ENCODE results near the gene CD6.

CD6 gene

GRCh38 chr11:60971520-60971919 lies at the start of gene CD6:
Gene CD6 (plus strand): TSS chr11:60971680. CDS start chr11:60971866, 186 bp downstream.
- no peak for DNase-seq (ENCODE audit: low read depth in 2 of 3, low spot score in 1 of 3)

DNA sequence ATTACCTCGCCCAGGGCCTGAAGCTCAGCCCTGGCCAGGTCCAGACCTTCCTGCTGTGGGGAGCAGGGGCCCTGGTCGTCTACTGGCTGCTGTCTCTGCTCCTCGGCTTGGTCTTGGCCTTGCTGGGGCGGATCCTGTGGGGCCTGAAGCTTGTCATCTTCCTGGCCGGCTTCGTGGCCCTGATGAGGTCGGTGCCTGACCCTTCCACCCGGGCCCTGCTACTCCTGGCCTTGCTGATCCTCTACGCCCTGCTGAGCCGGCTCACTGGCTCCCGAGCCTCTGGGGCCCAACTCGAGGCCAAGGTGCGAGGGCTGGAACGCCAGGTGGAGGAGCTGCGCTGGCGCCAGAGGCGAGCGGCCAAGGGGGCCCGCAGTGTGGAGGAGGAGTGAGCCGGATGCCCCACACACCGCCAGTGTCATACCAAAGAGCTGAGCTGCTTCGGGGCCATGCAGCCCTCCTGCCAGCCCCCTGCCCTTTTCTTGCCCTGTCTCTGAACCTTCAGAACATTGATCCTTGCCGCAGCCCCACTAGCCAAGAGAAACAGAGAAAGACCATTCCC lies 49.6 kb upstream of the CD6 start:
- no peak for DNase-seq (ENCODE audit: low read depth in 2 of 3, low spot score in 1 of 3)

GRCh38 chr11:60922906-60923305 lies 48.6 kb upstream of the CD6 start:
- DNase-seq (ENCODE audit: low read depth in 2 of 3, low spot score in 1 of 3), result no peak

GRCh38 chr11:60923326-60923725 lies 48.2 kb upstream of the CD6 start:
- no peak for DNase-seq (ENCODE audit: low read depth in 2 of 3, low spot score in 1 of 3)

DNA sequence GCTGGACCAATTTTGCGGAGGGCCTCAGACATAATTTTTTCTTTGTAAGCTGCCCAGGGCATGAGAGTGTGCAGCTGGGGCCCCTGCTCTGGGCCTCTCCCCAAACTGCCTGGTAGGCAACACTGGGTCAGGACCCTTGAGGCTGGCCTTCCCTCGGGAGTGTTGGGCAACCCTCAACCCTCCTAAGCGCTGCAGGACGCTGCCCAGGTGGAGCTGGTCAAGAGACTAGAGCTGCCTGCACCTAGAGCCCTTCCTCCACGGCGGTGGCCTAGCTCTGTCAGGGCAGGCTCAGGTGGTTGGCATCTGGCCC lies 47.7 kb upstream of the CD6 start:
- DNase-seq (ENCODE audit: low read depth in 2 of 3, low spot score in 1 of 3), result no peak

- no peak for DNase-seq (ENCODE audit: low read depth in 2 of 3, low spot score in 1 of 3)
These were observed 47.2 kb upstream of the CD6 start, which contains the start of gene TMEM132A for GRCh38 chr11:60924110-60924905. Gene TMEM132A (plus strand): TSS chr11:60924460. CDS start chr11:60924634, 174 bp downstream.

- DNase-seq (ENCODE audit: low read depth in 2 of 3, low spot score in 1 of 3), result no peak
These were observed 46.3 kb upstream of the CD6 start for GRCh38 chr11:60924906-60925853.

- no peak for DNase-seq (ENCODE audit: low read depth in 2 of 3, low spot score in 1 of 3)
These were observed 45.6 kb upstream of the CD6 start for GRCh38 chr11:60925868-60926267.

DNA sequence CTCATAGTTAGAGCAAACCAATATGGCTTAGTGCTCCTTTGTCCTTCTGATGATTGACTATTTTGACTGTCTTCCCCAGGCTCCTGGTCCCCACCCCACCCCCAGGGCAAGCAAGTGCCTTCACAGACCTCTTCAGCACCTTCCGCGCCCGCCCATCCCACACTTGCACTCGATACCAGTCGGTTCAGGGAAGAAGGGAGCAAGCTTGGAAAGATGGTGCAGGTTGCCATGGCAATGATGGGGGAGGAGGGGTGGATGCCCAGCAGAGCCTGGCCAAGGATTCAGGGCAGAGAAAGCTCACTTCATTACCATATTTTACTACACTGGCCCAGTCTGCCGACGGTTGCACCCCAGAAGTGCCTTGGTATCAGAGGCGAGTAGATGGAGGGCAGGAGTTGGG lies 45.0 kb upstream of the CD6 start:
- DNase-seq (ENCODE audit: low read depth in 2 of 3, low spot score in 1 of 3), result no peak

- no peak for DNase-seq (ENCODE audit: low read depth in 2 of 3, low spot score in 1 of 3)
These were observed 44.4 kb upstream of the CD6 start for GRCh38 chr11:60927061-60927592.

DNA sequence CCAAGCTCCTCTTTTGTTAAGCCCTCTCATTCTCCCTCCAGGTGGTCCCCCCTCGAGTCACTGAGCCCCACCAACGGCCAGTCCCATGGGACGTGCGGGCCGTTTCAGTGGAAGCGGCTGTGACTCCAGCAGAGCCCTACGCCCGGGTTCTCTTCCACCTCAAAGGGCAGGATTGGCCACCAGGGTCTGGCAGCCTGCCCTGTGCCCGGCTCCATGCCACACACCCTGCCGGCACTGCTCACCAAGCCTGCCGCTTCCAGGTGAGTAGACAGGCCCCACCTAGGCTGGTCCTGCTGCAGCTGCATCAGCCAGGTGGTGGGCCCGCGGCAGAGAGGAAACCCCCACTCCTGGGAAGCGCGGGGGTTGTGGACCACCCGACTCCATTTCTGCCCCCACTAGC lies 43.9 kb upstream of the CD6 start:
- no peak for DNase-seq (ENCODE audit: low read depth in 2 of 3, low spot score in 1 of 3)

GRCh38 chr11:60928563-60929001 lies 42.9 kb upstream of the CD6 start:
- no peak for DNase-seq (ENCODE audit: low read depth in 2 of 3, low spot score in 1 of 3)

- DNase-seq (ENCODE audit: low read depth in 2 of 3, low spot score in 1 of 3), result no peak
These were observed 41.7 kb upstream of the CD6 start for GRCh38 chr11:60929764-60930163.

- no peak for DNase-seq (ENCODE audit: low read depth in 2 of 3, low spot score in 1 of 3)
These were observed 41.1 kb upstream of the CD6 start for GRCh38 chr11:60930394-60930793.

DNA sequence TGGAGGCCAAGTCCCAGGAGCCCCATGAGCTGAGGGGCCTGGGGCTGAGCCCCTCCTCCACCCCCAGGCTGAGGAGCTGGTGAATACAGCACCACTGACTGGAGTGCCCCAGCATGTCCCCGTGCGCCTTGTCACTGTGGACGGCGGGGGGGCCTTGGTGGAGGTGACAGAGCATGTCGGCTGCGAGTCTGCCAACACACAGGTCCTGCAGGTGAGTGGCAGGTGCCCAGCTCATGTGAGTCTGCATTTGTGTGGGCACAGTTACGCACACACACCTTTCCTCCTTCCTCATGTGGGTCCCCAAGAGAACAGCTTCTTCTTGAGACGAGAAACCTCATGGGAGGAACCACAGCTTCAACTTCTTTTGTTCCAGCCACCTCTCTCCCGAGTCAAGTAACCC lies 39.6 kb upstream of the CD6 start:
- DNase-seq (ENCODE audit: low read depth in 2 of 3, low spot score in 1 of 3), result no peak

DNA sequence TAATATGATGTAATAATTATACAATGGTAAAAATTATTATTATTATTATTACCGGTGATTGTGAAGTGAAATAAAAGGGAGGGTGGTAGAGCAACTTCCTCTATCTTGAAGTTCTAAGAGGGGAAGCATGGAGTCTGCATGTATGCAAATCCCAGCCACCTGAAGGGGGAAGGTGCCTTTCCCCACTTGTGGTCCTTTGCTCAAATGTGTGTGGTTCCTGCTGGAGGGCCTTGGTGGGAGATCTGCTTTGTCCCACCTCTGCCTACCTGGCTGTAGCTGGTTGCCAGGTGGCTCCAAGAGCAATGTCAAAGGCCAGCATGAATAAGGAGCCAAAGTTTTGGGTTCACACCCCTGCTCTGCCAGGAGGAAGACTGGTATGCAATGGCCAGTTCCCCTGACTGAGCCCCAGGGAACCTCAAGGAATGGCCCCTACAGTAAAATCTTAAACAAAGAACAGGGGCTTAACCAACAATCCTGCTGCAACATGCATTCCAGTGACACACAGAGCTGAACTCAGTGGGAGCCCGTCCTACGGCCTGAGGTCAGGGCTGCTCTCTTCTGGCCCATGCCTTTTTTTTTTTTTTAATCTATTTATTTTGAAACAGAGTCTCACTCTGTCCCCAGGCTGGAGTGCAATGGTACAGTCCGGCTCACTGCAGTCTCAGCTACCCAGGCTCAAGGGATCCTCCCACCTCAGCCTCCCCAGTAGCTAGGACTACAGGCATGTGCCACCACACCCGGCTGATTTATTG lies 38.7 kb upstream of the CD6 start:
- DNase-seq (ENCODE audit: low read depth in 2 of 3, low spot score in 1 of 3), result no peak

- no peak for DNase-seq (ENCODE audit: low read depth in 2 of 3, low spot score in 1 of 3)
These were observed 37.9 kb upstream of the CD6 start for GRCh38 chr11:60933416-60934123.

GRCh38 chr11:60934124-60934789 lies 37.2 kb upstream of the CD6 start:
- no peak for DNase-seq (ENCODE audit: low read depth in 2 of 3, low spot score in 1 of 3)

DNA sequence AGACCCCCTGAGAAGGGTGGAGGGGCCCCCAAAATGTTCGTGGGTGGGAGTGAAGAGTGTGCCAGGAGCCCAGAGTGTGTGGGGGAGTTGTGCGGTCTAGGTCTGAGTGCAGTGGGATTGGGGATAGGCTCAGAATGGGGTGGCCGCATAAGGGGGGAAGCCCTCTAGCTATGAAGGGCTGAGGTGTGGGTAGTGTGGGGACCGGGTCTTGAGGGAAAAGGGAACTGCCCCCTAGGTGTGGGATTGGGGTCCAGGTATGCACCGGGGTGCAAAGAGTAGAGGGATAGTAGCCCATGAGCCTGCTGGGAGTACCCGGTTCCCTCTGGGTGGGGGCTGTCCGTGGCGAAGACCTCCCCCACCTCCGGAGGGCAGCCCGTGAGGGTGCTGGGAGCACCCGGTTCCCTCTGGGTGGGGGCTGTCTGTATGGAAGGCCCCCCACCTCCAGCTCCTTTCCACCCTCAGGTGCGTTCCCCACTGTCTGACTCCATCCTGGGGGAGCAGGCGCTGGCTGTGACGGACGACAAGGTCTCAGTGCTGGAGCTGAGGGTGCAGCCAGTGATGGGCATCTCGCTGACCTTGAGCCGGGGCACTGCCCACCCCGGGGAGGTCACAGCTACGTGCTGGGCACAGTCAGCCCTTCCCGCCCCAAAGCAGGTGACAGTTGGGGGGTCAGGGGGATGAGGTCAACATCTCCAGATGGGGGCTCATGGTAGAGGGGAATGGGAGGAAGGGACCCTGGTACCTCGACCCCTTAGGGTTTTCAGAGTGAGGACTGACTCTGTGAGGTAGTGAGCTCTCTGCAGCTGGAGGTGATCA lies 36.5 kb upstream of the CD6 start:
- DNase-seq (ENCODE audit: low read depth in 2 of 3, low spot score in 1 of 3), result no peak
